IPS-18c (cell line): Measurements from ENCODE around the gene DOP1A.

ENCODE experiments used
- H3K4me3 ChIP-seq: 2 replicates; pipeline ENCODE4 v1.7.0; 2013; ENCODE audit warnings: low read depth, mild to moderate bottlenecking, low read length, moderate library complexity; ENCODE audit not compliant: insufficient read depth
- H3K9me3 ChIP-seq: one replicate; pipeline ENCODE4 v1.6.1; 2013; ENCODE audit warnings: mild to moderate bottlenecking, low read length, moderate library complexity; ENCODE audit not compliant: control insufficient read depth, insufficient read depth

DOP1A gene

GRCh38 chr6:83215131-83216047 lies 147.9 kb downstream of the DOP1A start:
- H3K4me3 ChIP-seq = no peak overlapping the region
- H3K9me3 ChIP-seq = no peaks in the 10 kb centered on the region

GRCh38 chr6:83216806-83217205 lies 149.3 kb downstream of the DOP1A start:
- H3K9me3 ChIP-seq = no peaks in the 10 kb centered on the region
- H3K4me3 ChIP-seq = no peak overlapping the region
